Esophagus squamous epithelium (tissue), 4 donors: ENCODE data around the gene SLC18A3.

Experiments
- CTCF ChIP-seq, 6 experiments: fragments of 450-650 bp in 4 of 6; fragments of 200-600 bp in 2 of 6; sonication (generic) in 2 of 6; IDR thresholded peaks; one replicate each; pipeline ENCODE4 v1.5.1; 2016 to 2019; ENCODE audit warnings: antibody characterized with exemption in 6 of 6, mild to moderate bottlenecking in 4 of 6, moderate library complexity in 4 of 6
- POLR2A ChIP-seq, 4 donors: fragments of 450-650 bp; IDR thresholded peaks; one replicate each; pipeline ENCODE4 v1.6.1; 2017; ENCODE audit warnings: antibody characterized with exemption in 4 of 4, mild to moderate bottlenecking in 4 of 4, moderate library complexity in 3 of 4

GRCh38 chr10:49629431-49629881 lies 19.3 kb downstream of the SLC18A3 start:
- TF ChIP-seq POLR2A (IDR thresholded peaks at IDR 0.05) (no peak), CTCF (IDR thresholded peaks at IDR 0.05) (no peak)
